Calu3 (cell line): ENCODE measurements around the gene F2RL3. TPM values are rescaled to one million over a fixed set of nuclear protein-coding genes. Genes with fewer than 3 reads are reported as not detected.
"Not testable (repeated sequence)": the region's sequence is repeated elsewhere in the genome, so short reads cannot be mapped to it uniquely, and the experiment has no call there.

Experiments
- BruUV-seq: library from RNA; stranded (reverse); fragments of 400-500 nt; replicated peaks from 2 replicates; lab custom pipeline; 2021; lab: Mats Ljungman, UMichigan
- CTCF ChIA-PET: fragments of 300-600 bp; sonication (Branson Sonifier 250); formaldehyde crosslinking; loops from one replicate; lab custom pipeline; 2022; ENCODE audit warnings: antibody characterized with exemption; lab: Charles Lee
- DNase-seq: peaks from one replicate; pipeline ENCODE4 v3.0.0; 2022
- H3K27ac Mint-ChIP-seq: one replicate; pipeline ENCODE4 v1.8.0; 2022; ENCODE audit warnings: mixed read lengths; ENCODE audit not compliant: unreplicated experiment
- H3K27me3 Mint-ChIP-seq: one replicate; pipeline ENCODE4 v1.8.0; 2022; ENCODE audit warnings: mixed read lengths; ENCODE audit not compliant: unreplicated experiment
- H3K36me3 Mint-ChIP-seq: one replicate; pipeline ENCODE4 v1.8.0; 2022; ENCODE audit warnings: mild to moderate bottlenecking, moderate library complexity, mixed read lengths; ENCODE audit not compliant: insufficient read depth, unreplicated experiment
- H3K4me1 Mint-ChIP-seq: one replicate; pipeline ENCODE4 v1.8.0; 2022; ENCODE audit warnings: mild to moderate bottlenecking, low read depth, mixed read lengths; ENCODE audit not compliant: unreplicated experiment
- H3K4me3 Mint-ChIP-seq: one replicate; pipeline ENCODE4 v1.8.0; 2022; ENCODE audit warnings: mild to moderate bottlenecking, low read depth, moderate library complexity, mixed read lengths; ENCODE audit not compliant: unreplicated experiment
- H3K9me3 Mint-ChIP-seq: one replicate; pipeline ENCODE4 v1.8.0; 2022; ENCODE audit warnings: low read depth, mixed read lengths; ENCODE audit not compliant: unreplicated experiment
- CTCF ChIP-seq: fragments of 200-600 bp; IDR thresholded peaks from one replicate; pipeline ENCODE4 v1.8.0; 2022; ENCODE audit warnings: antibody characterized with exemption; ENCODE audit not compliant: unreplicated experiment
- intact Hi-C: fragments of 100-400 bp; cut with micrococcal nuclease; formaldehyde crosslinking; loops from one replicate; pipeline ENCODE4 v1.10.0; 2022; ENCODE audit not compliant: unreplicated experiment
- total RNA-seq: library from RNA; stranded (reverse); gene quantifications from 2 replicates; pipeline ENCODE4 v1.2.3, GENCODE V29; 2022

F2RL3 gene
- total RNA-seq, 1 experiment from 2014 or later = not detected

GRCh38 chr19:16874250-16874977, 14.4 kb upstream of the F2RL3 start:
- CTCF ChIA-PET = no interaction called here
- no peak for DNase-seq
- Mint-ChIP-seq H3K9me3 (peaks cover 10% of the 10 kb centered on the region), H3K4me3 (no peak overlapping the region), H3K36me3 (peaks cover 30% of the 10 kb centered on the region), H3K4me1 (peaks cover 9% of the 10 kb centered on the region), H3K27me3 (no peaks in the 10 kb centered on the region), H3K27ac (peak overlapping the region; percentile 6)
- intact Hi-C loops = no loop called here
- BruUV-seq = no TSS peak
- no peak for TF ChIP-seq CTCF

GRCh38 chr19:16874978-16875299, 13.9 kb upstream of the F2RL3 start:
- H3K36me3 Mint-ChIP-seq = peaks cover 30% of the 10 kb centered on the region
- intact Hi-C loops, BruUV-seq, H3K4me1 Mint-ChIP-seq, H3K27me3 Mint-ChIP-seq, H3K4me3 Mint-ChIP-seq, CTCF ChIA-PET, DNase-seq: not testable (repeated sequence)
- H3K27ac Mint-ChIP-seq = peak overlapping the region; percentile 6
- H3K9me3 Mint-ChIP-seq = peaks cover 10% of the 10 kb centered on the region

GRCh38 chr19:16875584-16876555, 12.9 kb upstream of the F2RL3 start:
- Mint-ChIP-seq H3K27ac (no peak overlapping the region), H3K4me1 (peaks cover 9% of the 10 kb centered on the region), H3K4me3 (no peak overlapping the region), H3K9me3 (peaks cover 14% of the 10 kb centered on the region), H3K36me3 (peaks cover 40% of the 10 kb centered on the region), H3K27me3 (no peaks in the 10 kb centered on the region)
- DNase-seq = no peak
- no peak for TF ChIP-seq CTCF
- CTCF ChIA-PET = no interaction called here
- intact Hi-C loops = no loop called here
- BruUV-seq = no TSS peak

GRCh38 chr19:16876904-16877361, 11.9 kb upstream of the F2RL3 start:
- Mint-ChIP-seq H3K9me3 (peaks cover 14% of the 10 kb centered on the region), H3K4me3 (no peak overlapping the region), H3K27me3 (no peaks in the 10 kb centered on the region), H3K4me1 (peaks cover 9% of the 10 kb centered on the region), H3K27ac (no peak overlapping the region), H3K36me3 (peaks cover 45% of the 10 kb centered on the region)
- no peak for DNase-seq
- intact Hi-C loops = no loop called here
- no TSS peak for BruUV-seq
- no peak for TF ChIP-seq CTCF
- CTCF ChIA-PET = no interaction called here
